HG02798 (cell line): ENCODE results near the gene ZBED4.
A peak's percentile ranks its signal among the peaks of the same experiment; 100 is the strongest.

ENCODE experiments used
- ATAC-seq: cut with Tn5 transposase; IDR thresholded peaks from one replicate; pipeline ENCODE4 v1.9.1; 2021; ENCODE audit warnings: mild to moderate bottlenecking; ENCODE audit not compliant: unreplicated experiment, poor library complexity

ZBED4 gene

GRCh38 chr22:49853981-49854831, 562 bp downstream of the ZBED4 start:
- peak; percentile 36 for ATAC-seq

GRCh38 chr22:49855251-49855911, 1.7 kb downstream of the ZBED4 start:
- ATAC-seq, result no peak

- no peak for ATAC-seq
These were observed 2.7 kb downstream of the ZBED4 start for GRCh38 chr22:49856343-49856742.

GRCh38 chr22:49856766-49857618, 3.3 kb downstream of the ZBED4 start:
- ATAC-seq, result no peak

- no peak for ATAC-seq
These were observed 5.2 kb downstream of the ZBED4 start for GRCh38 chr22:49858827-49859226.

GRCh38 chr22:49861642-49862495, 8.2 kb downstream of the ZBED4 start:
- ATAC-seq, result no peak

GRCh38 chr22:49862496-49862776, 8.8 kb downstream of the ZBED4 start:
- ATAC-seq, result no peak

GRCh38 chr22:49863931-49864330, 10.3 kb downstream of the ZBED4 start:
- no peak for ATAC-seq

GRCh38 chr22:49865156-49865555, 11.5 kb downstream of the ZBED4 start:
- ATAC-seq, result no peak

- ATAC-seq, result no peak
These were observed 12.5 kb downstream of the ZBED4 start for GRCh38 chr22:49866134-49866533.

GRCh38 chr22:49866646-49867045, 13.0 kb downstream of the ZBED4 start:
- ATAC-seq, result no peak

GRCh38 chr22:49867303-49868265, 13.9 kb downstream of the ZBED4 start:
- no peak for ATAC-seq

GRCh38 chr22:49869086-49869830, 15.6 kb downstream of the ZBED4 start:
- no peak for ATAC-seq

GRCh38 chr22:49869845-49870712, 16.4 kb downstream of the ZBED4 start:
- no peak for ATAC-seq

- no peak for ATAC-seq
These were observed 17.8 kb downstream of the ZBED4 start for GRCh38 chr22:49871482-49871881.

- no peak for ATAC-seq
These were observed 18.7 kb downstream of the ZBED4 start for GRCh38 chr22:49872347-49872746.

GRCh38 chr22:49873228-49873940, 19.7 kb downstream of the ZBED4 start:
- no peak for ATAC-seq
